CD4-positive, alpha-beta T cell (primary cell): Measurements from ENCODE around the gene WWC2. TPM values are rescaled to one million over a fixed set of nuclear protein-coding genes. Genes with fewer than 3 reads are reported as not detected.

Experiments
- ATAC-seq: fragments of 200-7000 bp; cut with Tn5 transposase; one replicate; pipeline ENCODE4 v1.10.0; 2022; ENCODE audit warnings: mild to moderate bottlenecking; ENCODE audit not compliant: poor library complexity
- CTCF ChIA-PET: fragments of 350-600 bp; sonication (Branson Sonifier 250); formaldehyde crosslinking; loops from one replicate; lab custom pipeline; 2021; ENCODE audit warnings: antibody characterized with exemption, inconsistent platforms; lab: Charles Lee
- POLR2A ChIA-PET: fragments of 350-600 bp; sonication (Branson Sonifier 250); formaldehyde crosslinking; loops from one replicate; lab custom pipeline; 2021; ENCODE audit warnings: antibody characterized with exemption, inconsistent platforms; lab: Charles Lee
- DNase-seq, 14 experiments: peaks; one replicate each; pipeline ENCODE4 v3.0.0-alpha.2; 2013 to 2020; ENCODE audit warnings: mixed read lengths in 2 of 14
- H3K27ac ChIP-seq, 2 donors: one replicate each; pipeline versions ENCODE4 v1.5.1 to v1.7.0; 2013; ENCODE audit warnings: low read length in 2 of 2, low read depth in 1 of 2, mild to moderate bottlenecking in 1 of 2
- H3K27me3 ChIP-seq, 2 experiments: 1 replicate in 1 of 2; 2 replicates in 1 of 2; pipeline versions ENCODE4 v1.6.1 to v1.7.0; 2013; ENCODE audit warnings: low read length in 2 of 2, control low read depth in 1 of 2, mild to moderate bottlenecking in 1 of 2, moderate library complexity in 1 of 2; ENCODE audit not compliant: insufficient read depth in 2 of 2, control insufficient read depth in 1 of 2
- H3K36me3 ChIP-seq: one replicate; pipeline ENCODE4 v1.6.1; 2013; ENCODE audit warnings: low read length, control low read depth; ENCODE audit not compliant: insufficient read depth
- H3K4me1 ChIP-seq: one replicate; pipeline ENCODE4 v1.6.1; 2013; ENCODE audit warnings: low read length, control low read depth; ENCODE audit not compliant: insufficient read depth
- H3K4me3 ChIP-seq: one replicate; pipeline ENCODE4 v1.5.1; 2013; ENCODE audit warnings: mild to moderate bottlenecking, low read length, moderate library complexity
- H3K9me3 ChIP-seq, 2 experiments: 1 replicate in 1 of 2; 2 replicates in 1 of 2; pipeline versions ENCODE4 v1.6.1 to v1.7.0; 2013; ENCODE audit warnings: low read length in 2 of 2, mild to moderate bottlenecking in 2 of 2, control low read depth in 1 of 2, moderate library complexity in 1 of 2; ENCODE audit not compliant: control insufficient read depth in 1 of 2, insufficient read depth in 1 of 2
- H3K27ac Mint-ChIP-seq: one replicate; pipeline ENCODE4 v1.8.0; 2020; ENCODE audit warnings: mixed read lengths
- H3K27me3 Mint-ChIP-seq: one replicate; pipeline ENCODE4 v1.8.0; 2021; ENCODE audit warnings: mixed read lengths
- H3K36me3 Mint-ChIP-seq: one replicate; pipeline ENCODE4 v1.8.0; 2021; ENCODE audit warnings: low read depth, mixed read lengths
- H3K4me1 Mint-ChIP-seq: one replicate; pipeline ENCODE4 v1.8.0; 2021; ENCODE audit warnings: low read depth, mixed read lengths
- H3K4me3 Mint-ChIP-seq: one replicate; pipeline ENCODE4 v1.8.0; 2020; ENCODE audit warnings: mild to moderate bottlenecking, mixed read lengths
- H3K9me3 Mint-ChIP-seq: one replicate; pipeline ENCODE4 v1.8.0; 2020; ENCODE audit warnings: mixed read lengths
- CTCF ChIP-seq: fragments of 200-600 bp; IDR thresholded peaks from one replicate; pipeline ENCODE4 v1.8.0; 2022; ENCODE audit warnings: antibody characterized with exemption, mild to moderate bottlenecking
- intact Hi-C, 2 experiments: fragments of 100-400 bp; cut with DNase I in 1 of 2; cut with micrococcal nuclease in 1 of 2; formaldehyde crosslinking; loops; one replicate each; pipeline versions ENCODE4 v1.15.1 to v1.9.0; 2023 to 2025; cut with DNase I, micrococcal nuclease
- total RNA-seq, 174 experiments: library from RNA in 2 of 174; stranded (reverse) in 2 of 174; gene quantifications; one replicate each; pipeline ENCODE4 v1.2.3 and lab custom pipeline; 2021 to 2026

The WWC2 gene
- total RNA-seq, 2 experiments from 2014 or later = 4.1 to 4.9 TPM

GRCh38 chr4:183256343-183256742, 157.3 kb downstream of the WWC2 start:
- Histone ChIP-seq H3K4me1 (no peaks in the 10 kb centered on the region), H3K27me3 (no peaks in the 10 kb centered on the region), H3K27ac (no peak overlapping the region), H3K36me3 (no peaks in the 10 kb centered on the region), H3K9me3 (no peaks in the 10 kb centered on the region), H3K4me3 (no peak overlapping the region)
- Mint-ChIP-seq H3K9me3 (no peaks in the 10 kb centered on the region), H3K27ac (no peak overlapping the region), H3K36me3 (no peaks in the 10 kb centered on the region), H3K4me1 (no peaks in the 10 kb centered on the region), H3K27me3 (peaks cover 5% of the 10 kb centered on the region), H3K4me3 (no peak overlapping the region)
- TF ChIP-seq CTCF = no peak
- POLR2A ChIA-PET = no interaction called here
- intact Hi-C loops = no loop called here
- DNase-seq (no peak), ATAC-seq (no peak)
- CTCF ChIA-PET = interaction anchor here (0.8 kb wide), 1 partner anchor 339 kb away, joined by 3 read pairs; no protein-coding TSS in a partner anchor

- no peaks in the 10 kb centered on the region for H3K36me3 Mint-ChIP-seq
- peaks cover under 1% of the 10 kb centered on the region for H3K4me1 Mint-ChIP-seq
- CTCF ChIA-PET = interaction anchor here (0.8 kb wide), 1 partner anchor 339 kb away, joined by 3 read pairs; no protein-coding TSS in a partner anchor
- POLR2A ChIA-PET = no interaction called here
- no peak for ATAC-seq
- Histone ChIP-seq H3K27ac (no peak overlapping the region), H3K27me3 (no peaks in the 10 kb centered on the region), H3K9me3 (no peaks in the 10 kb centered on the region), H3K4me3 (no peak overlapping the region), H3K36me3 (no peaks in the 10 kb centered on the region), H3K4me1 (peaks cover under 1% of the 10 kb centered on the region)
- no peak overlapping the region for H3K4me3 Mint-ChIP-seq
- peak; percentile 9 to 65 (median 24) for DNase-seq
- no peaks in the 10 kb centered on the region for H3K9me3 Mint-ChIP-seq
- intact Hi-C loops = no loop called here
- peaks cover 5% of the 10 kb centered on the region for H3K27me3 Mint-ChIP-seq
- peak; percentile 65 for TF ChIP-seq CTCF
- no peak overlapping the region for H3K27ac Mint-ChIP-seq
Measured at GRCh38 chr4:183256756-183257385, 157.8 kb downstream of the WWC2 start.

- H3K9me3 Mint-ChIP-seq = no peaks in the 10 kb centered on the region
- H3K27me3 Mint-ChIP-seq = peaks cover 5% of the 10 kb centered on the region
- no peak overlapping the region for H3K4me3 Mint-ChIP-seq
- ATAC-seq (no peak), DNase-seq (no peak)
- ChIA-PET POLR2A (no interaction called here), CTCF (no interaction called here)
- no peak overlapping the region for H3K4me3 ChIP-seq
- TF ChIP-seq CTCF = no peak
- H3K27ac ChIP-seq = no peak overlapping the region
- H3K4me1 Mint-ChIP-seq = peaks cover 8% of the 10 kb centered on the region
- no peaks in the 10 kb centered on the region for H3K9me3 ChIP-seq
- intact Hi-C loops = no loop called here
- H3K27me3 ChIP-seq = no peaks in the 10 kb centered on the region
- no peaks in the 10 kb centered on the region for H3K36me3 Mint-ChIP-seq
- H3K27ac Mint-ChIP-seq = no peak overlapping the region
- no peaks in the 10 kb centered on the region for H3K36me3 ChIP-seq
- H3K4me1 ChIP-seq = peaks cover 6% of the 10 kb centered on the region
Measured at GRCh38 chr4:183257808-183258207, 158.8 kb downstream of the WWC2 start.
